SIG-M5 treated with dmso at 0.1 percent for 504 hours (cell line): ENCODE results near the gene LDLRAD3.

Experiments used
- DNase-seq: peaks from one replicate; lab custom pipeline; 2025; ENCODE audit not compliant: unreplicated experiment; lab: John Stamatoyannopoulos, UW

LDLRAD3 gene

GRCh38 chr11:36123336-36124101, 179.7 kb downstream of the LDLRAD3 start:
- DNase-seq: no peak

- no peak for DNase-seq
Measured at GRCh38 chr11:36126678-36127077, 182.8 kb downstream of the LDLRAD3 start.

GRCh38 chr11:36127550-36127949, 183.7 kb downstream of the LDLRAD3 start:
- DNase-seq: no peak

- no peak for DNase-seq
Measured at GRCh38 chr11:36129955-36130354, 186.1 kb downstream of the LDLRAD3 start.

- no peak for DNase-seq
Measured at GRCh38 chr11:36130401-36130800, 186.5 kb downstream of the LDLRAD3 start.

- DNase-seq: peak; percentile 6
Measured at GRCh38 chr11:36131721-36132397, 188.0 kb downstream of the LDLRAD3 start.

GRCh38 chr11:36132940-36133339, 189.1 kb downstream of the LDLRAD3 start:
- no peak for DNase-seq

GRCh38 chr11:36135076-36135475, 191.2 kb downstream of the LDLRAD3 start:
- DNase-seq: no peak

GRCh38 chr11:36139767-36140166, 195.9 kb downstream of the LDLRAD3 start:
- DNase-seq: no peak

- DNase-seq: no peak
Measured at GRCh38 chr11:36141196-36141953, 197.5 kb downstream of the LDLRAD3 start.

GRCh38 chr11:36141956-36142355, 198.1 kb downstream of the LDLRAD3 start:
- DNase-seq: no peak

GRCh38 chr11:36142439-36142838, 198.6 kb downstream of the LDLRAD3 start:
- DNase-seq: no peak

- DNase-seq: no peak
Measured at GRCh38 chr11:36142879-36143278, 199.0 kb downstream of the LDLRAD3 start.

- DNase-seq: no peak
Measured at GRCh38 chr11:36146437-36146836, 202.6 kb downstream of the LDLRAD3 start.

GRCh38 chr11:36147491-36147890, 203.6 kb downstream of the LDLRAD3 start:
- no peak for DNase-seq

GRCh38 chr11:36148701-36149100, 204.8 kb downstream of the LDLRAD3 start:
- DNase-seq: no peak

GRCh38 chr11:36149538-36150242, 205.8 kb downstream of the LDLRAD3 start:
- peak; percentile 78 for DNase-seq

GRCh38 chr11:36150986-36151385, 207.1 kb downstream of the LDLRAD3 start:
- DNase-seq: no peak

- no peak for DNase-seq
Measured at GRCh38 chr11:36151933-36152580, 208.2 kb downstream of the LDLRAD3 start.

GRCh38 chr11:36153551-36153950, 209.7 kb downstream of the LDLRAD3 start:
- DNase-seq: no peak

GRCh38 chr11:36155124-36155561, 211.3 kb downstream of the LDLRAD3 start:
- DNase-seq: no peak
